Smooth muscle cell of the coronary artery (primary cell): Measurements from ENCODE around the gene DDX54. TPM values are rescaled to one million over a fixed set of nuclear protein-coding genes. Genes with fewer than 3 reads are reported as not detected.

Source experiments
- total RNA-seq: library from RNA; depleted of rRNA; stranded (reverse); fragments of >200 nt; gene quantifications from 2 replicates; pipeline ENCODE4 v1.2.3, GENCODE V29; 2014; ENCODE audit warnings: low replicate concordance

Gene DDX54
- 25.5 and 28.3 TPM in 2 replicates for total RNA-seq

GRCh38 chr12:113185180-113186032, at the start of gene DDX54, which contains the start of gene RITA1:
TSS of gene DDX54 (minus strand) at chr12:113185478. CDS start at chr12:113185451, 27 bp downstream.
TSS of gene RITA1 (plus strand) at chr12:113185721. CDS start at chr12:113186747, 1,026 bp downstream.

GRCh38 chr12:113221181-113221996, 36.1 kb upstream of the DDX54 start, which contains the start of gene TPCN1:
TSS of gene TPCN1 (plus strand) at chr12:113221464. CDS start at chr12:113226853, 5,389 bp downstream.

GRCh38 chr12:113149361-113150150, 35.7 kb downstream of the DDX54 start, which contains the start of gene CFAP73:
TSS of gene CFAP73 (plus strand) at chr12:113149724. CDS start at chr12:113149858, 134 bp downstream.

GRCh38 chr12:113135178-113136127, 49.8 kb downstream of the DDX54 start, which contains the start of gene RASAL1:
TSS of gene RASAL1 (minus strand) at chr12:113135761. CDS start at chr12:113135462, 299 bp downstream.

Other genes with a start within 250 kb of the DDX54 start
- 2.3 and 2.6 TPM in 2 replicates for gene OAS3, start 247.0 kb downstream of the DDX54 start, total RNA-seq
- 4.0 and 6.7 TPM in 2 replicates for gene OAS2, start 207.0 kb downstream of the DDX54 start, total RNA-seq
- gene DTX1, start 128.7 kb downstream of the DDX54 start, total RNA-seq: under 0.01 and 0.15 TPM in 2 replicates
- not detected in 2 replicates for gene RASAL1, start 49.7 kb downstream of the DDX54 start, total RNA-seq
- gene CFAP73, start 35.8 kb downstream of the DDX54 start, total RNA-seq: not detected in 2 replicates
- 8.4 and 11.8 TPM in 2 replicates for gene RITA1, start 243 bp upstream of the DDX54 start, total RNA-seq
- gene TPCN1, start 36.0 kb upstream of the DDX54 start, total RNA-seq: 8.3 and 19.8 TPM in 2 replicates
- 5.6 and 10.8 TPM in 2 replicates for gene SLC8B1, start 149.6 kb upstream of the DDX54 start, total RNA-seq
- gene PLBD2, start 173.1 kb upstream of the DDX54 start, total RNA-seq: 18.5 and 23.4 TPM in 2 replicates
- not detected in 2 replicates for gene SDS, start 218.4 kb upstream of the DDX54 start, total RNA-seq
- 7.0 and 21.7 TPM in 2 replicates for gene SDSL, start 236.9 kb upstream of the DDX54 start, total RNA-seq